Hippocampal formation (tissue), 2 donors: ENCODE results near the gene CASTOR1.

Source experiments
- DNase-seq, 2 donors: peaks; one replicate each; lab custom pipeline; 2025; lab: John Stamatoyannopoulos, UW

The CASTOR1 gene

DNA sequence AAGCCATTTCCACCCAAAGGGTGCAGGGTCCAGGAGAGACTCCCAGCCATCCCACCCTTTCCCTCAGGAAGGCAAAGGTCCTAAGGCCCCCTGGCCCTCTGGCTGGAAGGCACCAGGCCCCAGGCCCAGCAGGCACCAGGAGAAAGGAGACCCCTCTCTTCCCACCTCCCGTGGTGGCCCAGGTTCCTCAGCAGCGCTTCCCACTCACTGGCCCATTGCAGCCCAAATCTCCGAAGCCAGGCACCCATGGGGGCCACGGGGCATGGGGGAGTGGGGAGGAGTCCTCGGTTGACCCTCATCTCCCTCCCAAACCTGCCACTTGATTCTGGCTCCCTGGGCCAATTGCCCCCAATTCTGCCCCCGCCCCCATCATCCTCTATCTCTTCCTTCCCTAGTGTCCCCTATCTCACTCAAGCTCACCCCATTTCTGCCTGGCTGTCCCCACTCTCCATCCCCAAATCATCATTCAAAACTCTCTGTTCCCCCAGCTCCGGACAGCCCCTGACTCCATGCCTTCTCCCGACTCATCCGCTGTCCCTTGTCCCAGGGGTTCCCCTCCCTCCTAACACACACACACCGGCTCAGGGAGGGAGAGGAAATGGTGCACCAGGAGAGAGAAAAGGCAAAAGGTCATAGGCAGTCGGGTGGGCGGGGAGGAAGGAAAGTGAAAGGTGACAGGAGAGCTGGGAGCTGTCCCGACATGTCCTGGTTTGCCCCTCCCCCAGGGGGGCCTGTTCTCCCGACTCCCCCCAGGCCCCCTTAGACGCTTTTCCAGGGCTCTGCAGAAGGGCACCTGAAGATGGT, 43.9 kb downstream of the CASTOR1 start:
- DNase-seq: no peak

- no peak for DNase-seq
Measured at GRCh38 chr22:30244641-30245040, 44.7 kb downstream of the CASTOR1 start.

GRCh38 chr22:30244066-30244465, 45.2 kb downstream of the CASTOR1 start:
- no peak for DNase-seq

GRCh38 chr22:30243661-30244060, 45.6 kb downstream of the CASTOR1 start:
- no peak for DNase-seq

DNA sequence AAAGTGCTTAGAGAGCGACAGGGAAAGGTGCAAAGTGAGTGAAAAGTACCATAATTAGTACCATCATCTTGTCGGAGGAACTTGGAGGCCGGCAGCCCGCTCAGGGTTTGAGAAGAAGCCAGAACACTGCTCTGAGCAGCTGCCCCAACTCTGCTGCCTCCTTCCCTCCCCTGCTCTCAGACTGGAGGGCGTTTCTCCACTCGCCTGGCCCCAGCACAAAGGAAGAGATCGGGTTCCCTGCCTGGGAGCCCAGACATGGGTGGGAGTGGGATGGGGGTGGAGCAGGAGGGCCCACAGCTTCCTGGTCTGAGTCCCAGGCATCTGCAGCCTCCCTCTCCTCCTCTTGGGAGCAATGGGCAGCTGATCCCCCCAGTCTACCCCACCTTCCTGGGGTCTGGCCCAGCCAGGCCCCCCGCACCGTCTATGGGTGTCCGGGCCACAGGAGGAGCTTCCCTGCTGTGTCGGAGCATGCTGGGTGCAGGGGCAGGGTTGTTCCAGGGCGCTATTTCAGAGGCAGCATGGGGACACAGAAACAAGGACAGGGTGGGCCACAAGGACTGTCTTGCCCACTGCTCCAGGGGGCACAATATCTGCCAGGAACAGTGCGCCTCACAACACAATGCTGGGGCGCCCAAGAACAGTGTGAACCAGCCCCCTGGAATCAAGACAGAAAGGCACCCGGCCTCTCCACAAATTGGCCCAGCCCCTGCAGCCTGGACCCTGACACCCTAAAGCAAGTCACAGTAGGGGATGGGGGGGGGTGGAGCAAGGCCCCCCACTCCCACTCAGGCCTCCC, 47.5 kb downstream of the CASTOR1 start:
- DNase-seq: no peak

GRCh38 chr22:30240541-30241417, 48.5 kb downstream of the CASTOR1 start:
- no peak for DNase-seq

GRCh38 chr22:30239488-30240405, 49.6 kb downstream of the CASTOR1 start:
- DNase-seq: no peak

GRCh38 chr22:30238661-30239487, 50.4 kb downstream of the CASTOR1 start:
- DNase-seq: no peak

GRCh38 chr22:30238136-30238535, 51.2 kb downstream of the CASTOR1 start:
- no peak for DNase-seq

DNA sequence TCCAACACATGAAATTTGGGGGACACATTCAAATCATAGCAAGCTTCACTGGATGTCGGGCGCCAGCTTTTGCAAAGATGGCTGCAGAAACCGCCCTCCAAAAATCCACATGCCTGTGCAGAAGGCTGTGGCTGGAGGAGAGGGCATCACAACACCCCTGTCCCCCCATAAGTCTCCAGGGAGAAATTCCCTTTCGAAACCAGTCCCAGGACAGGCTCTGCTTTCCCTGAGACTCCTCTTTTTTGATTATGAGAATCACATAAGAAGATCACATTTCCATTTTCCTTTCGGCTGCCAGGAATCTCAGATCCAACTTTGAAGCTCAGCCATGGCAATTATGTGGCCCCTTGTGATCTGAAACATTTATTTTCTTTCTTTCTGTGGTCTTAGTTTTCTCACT, 52.4 kb downstream of the CASTOR1 start:
- DNase-seq: no peak

DNA sequence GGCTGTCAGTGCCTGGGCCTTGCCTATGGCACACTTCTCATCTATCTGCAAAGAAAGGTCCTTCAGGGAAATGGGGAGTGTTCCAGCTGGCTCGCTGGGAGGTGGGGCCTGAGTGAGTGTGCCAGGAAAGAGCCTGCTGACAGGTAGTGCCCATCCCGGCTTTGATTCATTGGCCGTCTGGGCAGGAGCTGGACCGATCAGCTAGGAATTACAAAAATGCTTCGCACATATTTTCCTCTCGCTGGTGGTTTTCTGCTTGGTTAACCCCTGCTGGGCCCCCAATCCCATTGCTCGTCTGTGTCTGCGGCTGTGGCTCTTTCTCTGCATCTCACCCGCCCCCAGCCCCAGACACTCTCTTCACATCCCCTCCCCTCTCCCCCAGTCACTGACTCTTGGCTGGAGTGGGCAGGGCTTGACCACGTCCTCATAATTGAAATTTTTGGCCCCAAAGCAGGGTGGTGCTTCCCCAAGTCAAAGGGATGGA, 53.6 kb downstream of the CASTOR1 start:
- DNase-seq: no peak
